Panc1 (cell line): ENCODE results near the gene OTOGL. TPM values are rescaled to one million over a fixed set of nuclear protein-coding genes. Genes with fewer than 3 reads are reported as not detected.

Experiments
- ATAC-seq: fragments of 200-7000 bp; cut with Tn5 transposase; 2 replicates; pipeline ENCODE4 v1.9.1; 2020; ENCODE audit warnings: mild to moderate bottlenecking, moderate library complexity
- BruUV-seq: library from RNA; stranded (reverse); fragments of 400-500 nt; replicated peaks from 2 replicates; lab custom pipeline; 2021; lab: Mats Ljungman, UMichigan
- CTCF ChIA-PET: fragments of 300-600 bp; sonication (Branson Sonifier 250); formaldehyde crosslinking; loops from one replicate; lab custom pipeline; 2022; ENCODE audit warnings: antibody characterized with exemption; lab: Charles Lee
- POLR2A ChIA-PET: fragments of 300-600 bp; sonication (Branson Sonifier 250); formaldehyde crosslinking; loops from one replicate; lab custom pipeline; 2022; ENCODE audit warnings: antibody characterized with exemption; lab: Charles Lee
- DNase-seq: peaks from one replicate; pipeline ENCODE4 v3.0.0-alpha.2; 2010; ENCODE audit warnings: low read depth, low spot score
- H3K27ac ChIP-seq: 2 replicates; pipeline ENCODE4 v1.5.1; 2011; ENCODE audit warnings: mild to moderate bottlenecking, low read length, inconsistent platforms
- H3K27me3 ChIP-seq: fragments of 200-500 bp; sonication (Bioruptor generic); 2 replicates; pipeline ENCODE4 v1.6.0; 2014; ENCODE audit warnings: low read length, inconsistent platforms; ENCODE audit not compliant: control insufficient read depth, insufficient read depth
- H3K36me3 ChIP-seq: fragments of 200-500 bp; sonication (Bioruptor generic); 2 replicates; pipeline ENCODE4 v1.5.1; 2014; ENCODE audit warnings: inconsistent platforms, mild to moderate bottlenecking, low read length, moderate library complexity; ENCODE audit not compliant: control insufficient read depth, insufficient read depth
- H3K4me1 ChIP-seq: 2 replicates; pipeline ENCODE4 v1.5.1; 2011; ENCODE audit warnings: inconsistent platforms, mild to moderate bottlenecking, low read length, moderate library complexity; ENCODE audit not compliant: control insufficient read depth, insufficient read depth
- H3K4me3 ChIP-seq, 2 experiments: 2 replicates each; pipeline ENCODE4 v1.5.1; 2011 to 2012; ENCODE audit warnings: low read depth in 2 of 2, low read length in 2 of 2, mild to moderate bottlenecking in 2 of 2, inconsistent platforms in 1 of 2, moderate library complexity in 1 of 2
- H3K9me3 ChIP-seq: fragments of 200-500 bp; sonication (Bioruptor generic); 2 replicates; pipeline ENCODE4 v1.5.1; 2014; ENCODE audit warnings: low read depth, mild to moderate bottlenecking, inconsistent platforms, low read length, moderate library complexity; ENCODE audit not compliant: control insufficient read depth, insufficient read depth
- CTCF ChIP-seq: fragments of 450-650 bp; IDR thresholded peaks from 2 replicates; pipeline ENCODE4 v1.5.1; 2017; ENCODE audit warnings: mild to moderate bottlenecking
- POLR2AphosphoS5 ChIP-seq: IDR thresholded peaks from 2 replicates; pipeline ENCODE4 v1.6.1; 2012; ENCODE audit warnings: mild to moderate bottlenecking, low read depth, low read length, moderate library complexity
- SIN3A ChIP-seq: IDR thresholded peaks from 2 replicates; pipeline ENCODE4 v1.6.1; 2012; ENCODE audit warnings: low read depth, mild to moderate bottlenecking, low read length, moderate library complexity, borderline replicate concordance; ENCODE audit not compliant: insufficient read depth
- TCF7L2 ChIP-seq: IDR thresholded peaks from 2 replicates; pipeline ENCODE4 v1.6.1; 2011; ENCODE audit warnings: mild to moderate bottlenecking, low read depth, low read length, inconsistent platforms
- in situ Hi-C: cut with HindIII; loops from 2 replicates; pipeline ENCODE4 v1.10.0; 2016; ENCODE audit warnings: low sequenced_read_pairs, low pct_unique_long_range_greater_than_20kb
- intact Hi-C: fragments of 100-400 bp; cut with micrococcal nuclease; formaldehyde crosslinking; loops from one replicate; pipeline ENCODE4 v1.10.0; 2022; ENCODE audit not compliant: unreplicated experiment
- total RNA-seq: library from RNA; stranded (reverse); gene quantifications from one replicate; pipeline ENCODE4 v1.2.1, GENCODE V29; 2021; ENCODE audit not compliant: unreplicated experiment
- TF ChIP-seq, protein P1 (sequence below), 2 experiments: IDR thresholded peaks; 2 replicates each; pipeline ENCODE4 v1.6.1; 2011 to 2012; ENCODE audit warnings: low read depth in 2 of 2, control low read depth in 1 of 2, low read length in 1 of 2, mild to moderate bottlenecking in 1 of 2, moderate library complexity in 1 of 2; ENCODE audit not compliant: insufficient read depth in 1 of 2

OTOGL gene
- total RNA-seq, 1 experiment from 2014 or later, result not detected

GRCh38 chr12:80087486-80088213 is 11.7 kb upstream of the OTOGL start:
- in situ Hi-C loops (no loop called here), intact Hi-C loops (no loop called here)
- no peak for TF ChIP-seq SIN3A
- TF ChIP-seq, protein P1, sequence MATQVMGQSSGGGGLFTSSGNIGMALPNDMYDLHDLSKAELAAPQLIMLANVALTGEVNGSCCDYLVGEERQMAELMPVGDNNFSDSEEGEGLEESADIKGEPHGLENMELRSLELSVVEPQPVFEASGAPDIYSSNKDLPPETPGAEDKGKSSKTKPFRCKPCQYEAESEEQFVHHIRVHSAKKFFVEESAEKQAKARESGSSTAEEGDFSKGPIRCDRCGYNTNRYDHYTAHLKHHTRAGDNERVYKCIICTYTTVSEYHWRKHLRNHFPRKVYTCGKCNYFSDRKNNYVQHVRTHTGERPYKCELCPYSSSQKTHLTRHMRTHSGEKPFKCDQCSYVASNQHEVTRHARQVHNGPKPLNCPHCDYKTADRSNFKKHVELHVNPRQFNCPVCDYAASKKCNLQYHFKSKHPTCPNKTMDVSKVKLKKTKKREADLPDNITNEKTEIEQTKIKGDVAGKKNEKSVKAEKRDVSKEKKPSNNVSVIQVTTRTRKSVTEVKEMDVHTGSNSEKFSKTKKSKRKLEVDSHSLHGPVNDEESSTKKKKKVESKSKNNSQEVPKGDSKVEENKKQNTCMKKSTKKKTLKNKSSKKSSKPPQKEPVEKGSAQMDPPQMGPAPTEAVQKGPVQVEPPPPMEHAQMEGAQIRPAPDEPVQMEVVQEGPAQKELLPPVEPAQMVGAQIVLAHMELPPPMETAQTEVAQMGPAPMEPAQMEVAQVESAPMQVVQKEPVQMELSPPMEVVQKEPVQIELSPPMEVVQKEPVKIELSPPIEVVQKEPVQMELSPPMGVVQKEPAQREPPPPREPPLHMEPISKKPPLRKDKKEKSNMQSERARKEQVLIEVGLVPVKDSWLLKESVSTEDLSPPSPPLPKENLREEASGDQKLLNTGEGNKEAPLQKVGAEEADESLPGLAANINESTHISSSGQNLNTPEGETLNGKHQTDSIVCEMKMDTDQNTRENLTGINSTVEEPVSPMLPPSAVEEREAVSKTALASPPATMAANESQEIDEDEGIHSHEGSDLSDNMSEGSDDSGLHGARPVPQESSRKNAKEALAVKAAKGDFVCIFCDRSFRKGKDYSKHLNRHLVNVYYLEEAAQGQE (IDR thresholded peaks at IDR 0.05; ENCODE audit: insufficient read depth in 1 of 2, low read depth in 2 of 2, low read length in 1 of 2), result no peak
- TF ChIP-seq POLR2AphosphoS5, result no peak
- TF ChIP-seq CTCF, result no peak
- TF ChIP-seq TCF7L2, result no peak
- H3K36me3 ChIP-seq, result no peaks in the 10 kb centered on the region
- ATAC-seq (no peak), DNase-seq (no peak)
- H3K4me3 ChIP-seq, result no peak overlapping the region
- no peaks in the 10 kb centered on the region for H3K27me3 ChIP-seq
- no peaks in the 10 kb centered on the region for H3K4me1 ChIP-seq
- no peak overlapping the region for H3K27ac ChIP-seq
- H3K9me3 ChIP-seq, result no peaks in the 10 kb centered on the region
- ChIA-PET POLR2A (interaction anchor here (0.7 kb wide), 1 partner anchor 23 kb away, joined by 3 read pairs; no protein-coding TSS in a partner anchor), CTCF (no interaction called here)
- BruUV-seq, result no TSS peak

DNA sequence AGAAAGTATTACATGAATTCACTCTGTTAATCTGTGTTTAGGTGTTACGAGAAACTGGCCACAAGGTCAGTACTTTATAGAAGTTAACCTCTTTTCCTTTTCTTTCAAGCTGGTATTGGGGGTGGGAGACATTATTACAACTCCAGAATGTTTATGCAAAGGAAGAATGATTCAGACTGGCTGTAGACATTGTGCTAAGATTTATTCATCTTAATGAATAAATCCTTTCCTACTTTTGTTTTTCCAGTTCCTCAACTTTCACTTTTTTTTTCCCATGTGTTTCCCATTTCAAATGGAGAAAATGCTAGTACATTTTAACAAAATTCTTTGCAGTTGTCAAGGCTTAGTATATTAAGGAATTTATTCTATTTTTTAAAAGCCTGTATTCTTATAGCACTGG is 1.3 kb downstream of the OTOGL start:
- H3K9me3 ChIP-seq, result no peaks in the 10 kb centered on the region
- H3K4me1 ChIP-seq, result no peaks in the 10 kb centered on the region
- no peak overlapping the region for H3K27ac ChIP-seq
- ChIA-PET POLR2A (no interaction called here), CTCF (no interaction called here)
- no peak overlapping the region for H3K4me3 ChIP-seq
- H3K27me3 ChIP-seq, result no peaks in the 10 kb centered on the region
- no TSS peak for BruUV-seq
- in situ Hi-C loops (no loop called here), intact Hi-C loops (no loop called here)
- ATAC-seq (no peak), DNase-seq (no peak)
- TF ChIP-seq, protein P1 (IDR thresholded peaks at IDR 0.05; ENCODE audit: insufficient read depth in 1 of 2, low read depth in 2 of 2, low read length in 1 of 2), result no peak
- no peak for TF ChIP-seq CTCF
- TF ChIP-seq POLR2AphosphoS5, result no peak
- no peak for TF ChIP-seq TCF7L2
- no peak for TF ChIP-seq SIN3A
- no peaks in the 10 kb centered on the region for H3K36me3 ChIP-seq
